ENCODE results near the gene PKNOX2.

GRCh38 chr11:125398475-125398874 is 233.9 kb downstream of the PKNOX2 start:
- TF ChIP-seq CTCF (IDR thresholded peaks at IDR 0.05) (no peak), EP300 (IDR thresholded peaks at IDR 0.05) (no peak), POLR2A (IDR thresholded peaks at IDR 0.05) (no peak), POLR2AphosphoS5 (IDR thresholded peaks at IDR 0.05) (no peak)

Data from gastroesophageal sphincter (tissue), 3 donors.